Hair follicular keratinocyte (primary cell): ENCODE measurements around the gene FNTB. TPM values are rescaled to one million over a fixed set of nuclear protein-coding genes. Genes with fewer than 3 reads are reported as not detected.

ENCODE experiments used
- total RNA-seq: library from RNA; depleted of rRNA; stranded (reverse); fragments of >200 nt; gene quantifications from 2 replicates; pipeline ENCODE4 v1.2.3, GENCODE V29; 2015

Gene FNTB
- total RNA-seq = 6.5 and 12.3 TPM in 2 replicates

GRCh38 chr14:64986648-64987437 lies at the start of gene FNTB:
Gene FNTB (plus strand): TSS chr14:64986895. CDS start chr14:64986954, 59 bp downstream.

GRCh38 chr14:64942531-64943111 lies 44.1 kb upstream of the FNTB start, which contains the start of gene GPX2:
Gene GPX2 (minus strand): TSS chr14:64942745. CDS start chr14:64942726, 19 bp downstream.

GRCh38 chr14:64971943-64972791 lies 14.5 kb upstream of the FNTB start, which contains the start of gene RAB15:
Gene RAB15 (minus strand): TSS chr14:64972336. CDS start chr14:64972076, 260 bp downstream.

GRCh38 chr14:65102441-65103149 lies 115.9 kb downstream of the FNTB start, which contains the start of gene MAX:
Gene MAX (minus strand): TSS chr14:65102517. CDS start chr14:65102339, 178 bp downstream.

Other genes with a start within 250 kb of the FNTB start
- not detected in 2 replicates for gene SPTB, start 107.0 kb upstream of the FNTB start, total RNA-seq
- 28.0 and 43.7 TPM in 2 replicates for gene CHURC1, start 72.4 kb upstream of the FNTB start, total RNA-seq
- 0.23 and 1.7 TPM in 2 replicates for gene GPX2, start 44.1 kb upstream of the FNTB start, total RNA-seq
- 0.08 and 0.30 TPM in 2 replicates for gene RAB15, start 14.6 kb upstream of the FNTB start, total RNA-seq
- 28.3 and 46.4 TPM in 2 replicates for gene MAX, start 115.6 kb downstream of the FNTB start, total RNA-seq